CD4-positive, alpha-beta T cell treated with Interleukin-12 subunit alpha and Interleukin-12 subunit beta, for 1 hour (primary cell): Measurements from ENCODE around the gene TOP1.
A peak's percentile ranks its signal among the peaks of the same experiment; 100 is the strongest.

Experiments
- DNase-seq: peaks from one replicate; pipeline ENCODE4 v3.0.0-alpha.2; 2020

The TOP1 gene

DNA sequence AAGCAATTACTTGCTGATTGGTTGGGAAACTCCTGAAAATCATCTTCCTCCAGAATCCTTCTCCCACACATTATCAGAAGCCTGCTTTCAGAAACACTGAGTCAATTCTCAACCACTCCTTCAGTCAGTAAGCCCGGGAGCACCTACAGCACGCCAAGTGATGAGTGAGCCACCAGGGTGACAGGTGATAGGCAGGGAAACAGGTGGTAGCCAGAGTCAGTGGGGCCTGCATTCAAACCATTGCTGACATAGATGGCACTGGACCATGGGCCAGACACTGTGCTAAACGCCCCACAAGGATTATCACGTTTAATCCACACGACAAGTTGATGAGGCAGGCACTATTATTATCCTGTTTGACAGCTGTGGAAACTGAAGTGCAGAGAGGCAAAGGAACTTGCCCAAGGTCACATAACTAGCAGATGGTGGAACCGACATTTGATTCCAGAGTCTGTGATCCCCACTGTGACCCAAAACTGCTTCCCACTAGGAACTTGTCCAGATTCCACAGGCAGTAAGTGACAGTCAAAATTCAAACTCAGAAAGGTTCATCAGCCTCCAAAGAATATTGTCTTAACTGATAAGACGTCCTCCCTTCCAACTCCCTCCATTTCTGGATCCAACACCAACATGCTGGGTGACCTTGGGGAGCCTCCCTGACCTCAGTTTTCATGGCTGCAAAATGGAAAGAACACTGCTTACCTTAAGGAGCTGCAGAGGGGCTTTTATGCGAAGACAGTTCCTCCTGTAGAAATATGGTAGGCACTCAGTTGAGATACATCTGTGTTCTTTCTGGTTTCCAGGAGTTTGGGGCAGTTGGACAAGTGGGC, 23.9 kb upstream of the TOP1 start:
- no peak for DNase-seq

DNA sequence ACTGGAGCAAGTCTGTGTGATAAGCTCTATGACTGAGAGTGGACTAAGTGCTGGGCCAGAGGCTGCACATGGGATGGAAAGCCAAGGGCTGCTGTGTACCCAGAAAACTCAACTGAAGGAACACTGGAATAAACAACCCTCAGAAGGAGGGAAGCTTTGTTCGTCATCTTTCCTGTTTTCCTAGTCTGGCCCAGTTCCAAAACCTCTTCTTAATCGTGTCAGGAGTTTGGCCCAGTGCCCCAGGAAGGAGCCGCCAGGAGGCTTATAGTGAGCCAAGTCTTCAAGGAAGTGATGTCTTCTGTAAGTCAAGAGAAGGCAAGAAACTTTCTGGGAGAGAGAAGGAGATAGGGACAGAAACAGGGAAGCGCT, 23.3 kb upstream of the TOP1 start:
- DNase-seq: no peak

DNA sequence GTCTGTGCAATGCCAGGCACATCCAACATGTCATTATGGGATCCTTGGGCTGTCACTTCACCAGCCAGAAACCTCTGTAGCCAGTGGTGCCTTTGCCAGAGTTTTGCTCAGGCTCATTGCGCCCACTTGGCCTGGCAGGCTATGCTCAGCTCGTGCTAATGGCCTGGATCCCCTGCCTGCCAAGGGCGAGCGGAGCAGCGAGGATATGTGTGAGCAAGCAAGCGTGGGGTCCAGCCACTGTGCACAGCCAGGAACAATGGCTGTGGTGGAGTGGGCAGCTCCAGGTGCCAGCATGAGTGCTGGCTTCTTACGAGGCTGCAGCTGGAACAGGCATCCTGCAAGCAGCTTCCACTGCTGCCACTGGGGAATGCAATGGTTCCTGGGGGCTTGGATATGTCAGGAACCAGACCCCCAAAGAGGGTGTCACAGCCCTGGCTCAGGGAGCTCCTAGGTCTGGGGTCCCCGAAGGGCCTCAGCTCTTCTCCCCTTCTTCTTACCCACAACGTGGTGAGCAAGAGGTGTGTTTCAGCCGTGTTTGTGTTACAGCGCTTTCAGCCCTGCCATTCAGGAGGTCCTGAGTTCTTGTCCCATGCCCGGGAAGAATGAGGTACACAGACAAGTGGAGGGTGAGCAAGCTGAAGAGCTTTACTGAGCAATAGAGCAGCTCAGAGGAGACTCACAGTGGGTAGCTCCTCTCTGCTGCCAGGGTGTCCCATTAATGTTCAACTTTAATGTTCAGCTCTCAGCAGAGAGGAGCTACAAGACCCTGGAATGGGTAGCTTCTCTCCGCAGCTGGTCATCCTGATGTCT, 22.3 kb upstream of the TOP1 start:
- DNase-seq: no peak

DNA sequence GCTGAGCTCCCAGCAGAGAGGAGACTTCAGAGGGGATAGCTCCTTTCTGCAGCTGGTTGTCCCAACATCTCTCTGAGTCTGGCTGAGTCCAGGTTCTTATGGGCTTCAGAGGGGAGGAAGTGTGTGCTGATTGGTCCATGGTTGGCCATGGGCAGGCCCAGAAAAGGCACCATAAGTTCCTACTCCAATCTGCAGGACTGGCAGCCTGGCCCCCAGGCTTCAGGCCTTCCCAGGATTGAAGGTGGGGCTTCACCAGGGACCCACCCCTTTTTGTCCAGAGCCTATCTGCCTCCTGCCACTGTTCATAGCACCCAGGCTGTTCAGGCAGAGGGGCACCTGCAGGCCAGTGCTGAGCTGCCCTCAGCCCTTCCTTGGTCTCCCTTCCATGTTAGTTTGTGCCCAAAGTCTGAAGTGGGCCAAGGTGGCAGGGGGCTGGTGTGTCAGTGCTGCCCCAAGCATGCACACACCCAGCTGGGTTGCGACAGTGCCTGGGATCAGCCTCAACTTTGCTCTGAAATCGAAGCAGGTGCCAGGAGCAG, 21.6 kb upstream of the TOP1 start:
- DNase-seq: no peak

DNA sequence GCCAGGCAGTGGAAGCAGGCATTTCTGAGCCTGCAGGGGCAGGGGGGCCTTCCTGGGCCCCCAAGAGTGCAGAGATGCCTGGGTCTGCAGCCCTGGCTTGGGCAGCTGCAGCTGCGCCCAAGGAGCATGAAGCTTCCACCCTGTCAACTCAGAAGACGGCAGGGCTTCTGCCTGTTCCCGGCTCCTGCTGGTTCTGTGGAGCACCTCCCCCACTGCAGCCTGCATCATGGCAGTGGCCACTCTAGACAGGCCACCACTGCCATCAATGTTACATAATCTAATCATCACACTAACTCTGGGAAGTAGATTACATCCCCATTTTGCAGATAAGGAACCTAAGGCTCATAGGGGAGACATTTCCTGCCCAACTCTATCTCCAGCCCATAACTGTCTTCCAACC, 21.1 kb upstream of the TOP1 start:
- DNase-seq: no peak

DNA sequence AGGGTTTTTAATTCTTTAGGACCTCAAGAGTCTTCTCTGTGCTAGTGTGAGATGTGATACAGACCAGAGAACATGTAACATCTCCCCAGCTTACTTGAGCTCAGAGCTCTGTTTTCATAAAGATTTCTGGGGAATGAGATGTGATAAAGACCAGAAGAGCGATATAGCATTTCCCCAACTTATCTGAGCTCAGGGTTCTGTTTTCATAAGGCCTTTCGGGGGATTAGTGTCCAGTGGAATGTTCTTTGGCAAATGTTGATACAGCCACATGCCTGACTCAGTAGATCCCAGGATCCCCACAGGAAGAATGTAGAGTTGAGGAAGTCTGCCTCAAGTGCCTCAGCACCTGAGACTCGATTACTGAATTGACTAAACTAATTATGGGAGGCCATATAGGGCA, 18.7 kb upstream of the TOP1 start:
- DNase-seq: no peak

DNA sequence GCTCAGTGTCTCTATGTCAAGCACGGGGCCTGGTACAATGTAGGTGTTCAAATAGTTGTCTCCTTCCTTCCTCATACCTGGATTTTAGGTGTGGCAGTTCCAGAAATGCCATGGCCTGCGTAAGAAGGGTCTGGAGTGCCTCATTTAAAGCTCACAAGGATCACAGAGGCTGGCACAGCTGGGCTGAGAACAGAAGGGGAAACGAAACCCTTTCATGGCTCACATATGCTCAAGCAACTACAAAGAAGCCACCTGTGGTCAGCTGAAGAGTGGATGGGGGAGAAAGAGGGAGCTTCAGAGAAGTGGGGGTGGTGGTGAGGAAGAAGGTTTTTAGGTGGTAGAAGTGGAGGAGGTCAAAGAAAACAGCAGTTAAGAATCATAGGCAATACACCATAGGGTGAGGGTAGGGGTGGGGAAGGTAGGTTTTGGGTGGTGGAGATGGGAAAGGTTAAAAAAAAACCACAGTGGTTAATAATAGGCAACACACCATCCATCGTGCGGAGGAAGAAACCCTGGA, 17.0 kb upstream of the TOP1 start:
- DNase-seq: no peak

DNA sequence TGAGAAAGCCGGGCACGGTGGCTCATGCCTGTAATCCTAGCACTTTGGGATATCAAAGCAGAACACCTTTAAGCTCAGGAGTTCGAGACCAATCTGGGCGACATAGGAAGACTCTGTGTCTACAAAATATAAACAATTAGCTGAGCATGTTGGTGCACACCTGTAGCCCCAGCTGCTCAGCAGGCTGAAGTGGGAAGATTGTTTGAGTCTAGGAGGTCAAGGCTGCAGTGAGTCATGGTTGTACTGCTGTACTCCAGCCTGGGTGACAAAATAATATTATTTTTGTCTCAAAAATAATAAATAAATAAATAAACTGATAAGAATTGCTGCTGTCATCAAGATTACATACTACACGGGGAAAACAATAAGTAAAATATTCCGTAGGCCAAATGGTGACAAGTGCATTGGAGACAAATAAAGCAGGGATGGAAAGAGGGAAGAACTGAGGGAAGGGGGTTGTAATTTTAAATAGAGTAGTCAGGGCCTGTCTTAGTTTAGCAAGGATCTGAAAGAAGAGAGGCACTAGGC, 14.0 kb upstream of the TOP1 start:
- DNase-seq: no peak

DNA sequence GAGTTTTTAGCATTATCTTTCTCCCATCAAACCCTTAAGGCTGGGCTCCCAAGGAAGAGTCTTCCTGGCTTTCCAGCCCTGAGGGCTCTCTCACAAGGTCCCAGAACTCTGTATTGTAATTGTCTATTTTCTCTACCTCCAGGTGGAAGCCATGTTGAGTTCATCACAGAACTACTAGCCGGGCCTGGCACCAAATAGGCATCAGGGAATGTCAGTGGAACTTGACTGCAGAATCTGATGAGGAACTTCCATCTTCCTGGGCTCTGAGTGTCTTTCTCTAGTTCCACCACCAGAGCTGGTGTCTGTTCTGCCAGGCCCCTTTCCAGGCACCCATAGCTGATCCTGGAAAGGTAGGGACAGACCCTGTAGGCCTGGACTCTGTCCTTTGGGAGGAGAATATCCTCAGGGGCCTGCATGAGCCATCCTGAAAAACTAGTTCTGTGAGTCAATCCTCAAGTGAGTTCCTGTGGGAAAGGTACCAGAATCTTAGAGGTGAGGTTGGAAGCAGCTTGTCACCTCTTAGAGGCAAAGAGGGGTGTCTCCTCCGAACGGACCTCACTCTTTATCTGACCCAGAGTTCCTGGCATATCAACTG, 11.1 kb upstream of the TOP1 start:
- no peak for DNase-seq

DNA sequence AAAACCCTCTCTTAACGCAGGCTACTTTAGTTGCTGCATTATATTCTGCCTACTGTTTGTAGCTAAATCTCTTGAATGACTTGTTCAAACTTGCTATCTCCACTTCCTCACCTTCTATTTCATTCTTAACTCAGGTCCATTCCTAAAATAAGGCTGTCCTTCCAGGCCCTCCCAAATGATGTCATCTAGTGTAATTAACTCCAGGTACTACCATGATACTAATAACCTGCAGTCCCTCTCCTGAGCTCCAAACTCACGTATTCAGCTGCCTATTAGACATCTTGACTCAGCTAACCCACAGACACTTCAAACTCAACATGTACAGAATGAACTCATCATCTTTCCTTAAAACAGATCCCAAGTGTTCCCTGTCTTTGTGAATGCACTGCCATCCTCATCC, 10.5 kb upstream of the TOP1 start:
- no peak for DNase-seq

DNA sequence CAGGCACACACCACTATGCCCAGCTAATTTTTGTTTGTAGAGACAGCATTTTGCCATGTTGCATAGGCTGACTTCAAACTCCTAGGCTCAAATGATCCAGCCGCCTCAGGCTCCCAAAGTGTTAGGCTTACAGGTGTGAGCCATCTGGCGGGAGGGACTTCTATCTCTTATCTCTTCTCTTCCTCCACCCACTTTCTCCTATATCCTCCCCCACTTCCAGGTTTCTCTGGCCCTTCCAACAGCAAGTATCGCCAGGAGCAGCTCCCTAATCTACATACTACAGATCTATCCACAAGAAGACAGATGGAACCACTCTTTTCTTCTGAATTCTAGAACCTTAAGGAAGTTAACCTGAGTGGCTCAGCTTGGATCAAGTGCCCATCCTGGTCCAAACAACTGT, 5.1 kb upstream of the TOP1 start:
- no peak for DNase-seq

DNA sequence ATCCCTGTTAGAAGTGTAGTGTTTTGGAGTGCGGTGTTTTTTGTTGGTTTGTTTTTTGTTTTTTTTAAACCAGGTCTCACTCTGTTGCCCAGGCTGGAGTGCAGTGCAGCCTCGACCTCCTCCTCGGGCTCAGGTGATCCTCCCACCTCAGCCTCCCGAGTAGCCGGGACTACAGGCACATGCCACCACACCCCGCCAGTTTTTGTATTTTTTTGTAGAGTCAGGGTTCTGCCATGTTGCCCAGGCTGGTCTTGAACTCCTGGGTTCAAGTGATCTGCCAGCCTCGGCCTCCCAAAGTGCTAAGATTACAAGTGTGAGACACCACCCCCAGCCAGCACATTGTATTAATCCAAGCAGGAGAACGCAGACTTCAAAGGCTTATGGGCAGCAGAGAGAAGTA, 1.3 kb upstream of the TOP1 start:
- no peak for DNase-seq

DNA sequence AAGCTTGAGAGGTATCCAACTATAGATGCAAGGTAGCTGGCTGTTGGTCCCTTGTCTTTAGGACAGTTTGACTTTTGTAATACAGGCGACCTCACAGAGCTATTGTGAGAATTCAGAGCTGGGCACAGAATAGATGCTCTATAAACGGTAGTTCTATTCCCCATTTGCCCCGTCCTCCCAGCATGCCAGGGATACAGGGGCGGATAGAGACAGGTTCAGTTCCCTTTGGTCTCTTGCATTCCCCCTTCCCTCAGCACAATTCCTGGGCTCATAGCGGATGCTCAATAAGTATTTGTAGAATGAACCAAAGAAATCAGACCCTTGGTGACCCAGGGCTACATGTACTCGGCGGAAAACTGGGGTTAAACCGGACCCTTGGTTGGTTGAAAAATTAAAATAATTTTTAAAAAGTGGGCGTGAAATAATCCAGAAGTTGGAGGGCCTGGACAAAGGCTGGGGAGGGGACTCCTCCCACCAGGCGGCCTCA, 707 bp upstream of the TOP1 start:
- DNase-seq: no peak

DNA sequence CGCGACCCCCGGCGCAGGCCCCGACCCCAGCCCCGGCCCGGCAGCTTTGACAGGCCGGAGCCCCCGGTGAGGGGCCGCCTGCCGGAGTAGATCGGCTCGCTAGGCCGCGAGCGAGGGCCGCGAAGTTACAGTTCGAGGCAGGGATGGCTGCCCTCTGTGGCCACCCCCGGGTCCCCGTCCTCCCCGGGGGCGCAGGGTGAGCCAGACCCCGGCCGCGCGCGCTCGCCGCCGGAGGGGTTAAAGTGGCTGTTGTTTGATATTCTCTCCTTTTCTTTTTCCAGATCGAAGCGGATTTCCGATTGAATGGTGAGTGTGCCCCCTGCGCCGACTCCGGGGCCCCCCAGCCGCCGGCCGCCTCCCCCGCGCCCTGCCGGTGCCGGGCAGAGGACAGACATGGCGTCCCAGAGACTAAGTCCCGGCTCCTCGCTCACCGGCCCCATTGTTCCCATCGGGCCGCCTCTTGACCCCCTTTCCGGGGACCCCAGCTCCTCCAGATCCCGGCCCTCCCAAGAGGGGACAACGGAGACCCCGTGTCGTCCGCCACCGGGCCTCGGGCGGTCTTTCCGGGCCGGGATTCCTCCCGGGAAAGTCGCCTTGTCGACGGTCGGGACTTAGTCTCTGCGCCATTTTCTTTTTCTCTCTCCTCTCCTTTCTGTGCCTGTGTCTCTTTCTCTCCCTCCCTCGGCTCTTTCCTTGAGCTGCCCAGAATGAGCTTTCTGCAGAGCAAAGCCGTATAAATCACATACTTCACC, 704 bp downstream of the TOP1 start:
- DNase-seq: peak; percentile 36

DNA sequence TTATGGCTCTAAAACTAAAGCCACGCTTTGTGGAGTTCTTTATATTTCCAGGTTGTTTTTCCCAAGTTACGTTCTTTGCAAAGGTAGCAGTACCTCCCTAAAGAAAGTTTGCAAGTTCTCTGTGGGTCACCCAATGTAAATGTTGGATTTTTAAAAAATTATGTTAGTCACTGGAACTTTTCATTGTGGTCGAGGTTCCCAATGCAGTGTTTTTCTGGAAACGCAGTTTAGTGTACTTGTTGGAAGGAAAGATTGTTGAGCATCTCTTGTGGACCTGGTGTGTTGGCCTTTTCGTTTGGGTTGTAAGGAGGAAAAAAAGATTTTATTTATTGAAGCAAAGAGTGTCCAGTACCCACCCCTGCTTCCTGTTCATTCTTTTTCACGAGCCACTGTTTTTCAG, 1.4 kb downstream of the TOP1 start:
- no peak for DNase-seq

DNA sequence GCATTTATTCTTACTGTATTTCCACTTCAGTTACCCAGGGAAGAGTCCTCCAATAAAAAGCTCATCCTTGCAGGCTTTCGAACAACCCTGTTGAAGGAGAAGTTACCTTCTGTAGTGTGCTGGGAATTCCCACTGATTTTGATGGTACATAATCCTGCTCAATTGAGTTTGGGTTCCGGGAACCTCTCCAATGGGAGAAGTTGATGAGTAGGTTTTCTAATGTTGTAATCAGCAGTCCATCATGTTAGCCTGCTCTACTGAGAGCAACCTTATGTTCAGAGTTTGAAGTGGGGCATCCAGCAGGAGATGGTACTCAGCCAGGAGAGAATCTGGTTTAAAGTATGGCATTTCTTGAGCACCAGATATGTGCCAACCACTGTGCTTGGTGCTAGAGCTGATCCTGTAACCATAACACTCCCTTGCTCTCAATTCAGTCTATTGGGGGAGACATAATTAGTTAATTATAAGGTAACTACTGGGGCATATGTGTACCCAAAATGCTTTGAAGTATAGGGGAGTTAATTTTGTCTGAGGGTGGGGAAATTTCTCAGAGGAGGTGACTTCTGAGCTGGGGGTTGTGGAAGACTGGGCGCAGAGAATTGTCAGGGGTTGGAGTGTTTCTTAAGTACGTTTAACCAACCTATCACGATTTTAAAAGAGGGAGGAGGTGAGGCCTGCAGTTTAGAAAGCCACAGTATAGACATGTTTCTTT, 2.1 kb downstream of the TOP1 start:
- DNase-seq: no peak

DNA sequence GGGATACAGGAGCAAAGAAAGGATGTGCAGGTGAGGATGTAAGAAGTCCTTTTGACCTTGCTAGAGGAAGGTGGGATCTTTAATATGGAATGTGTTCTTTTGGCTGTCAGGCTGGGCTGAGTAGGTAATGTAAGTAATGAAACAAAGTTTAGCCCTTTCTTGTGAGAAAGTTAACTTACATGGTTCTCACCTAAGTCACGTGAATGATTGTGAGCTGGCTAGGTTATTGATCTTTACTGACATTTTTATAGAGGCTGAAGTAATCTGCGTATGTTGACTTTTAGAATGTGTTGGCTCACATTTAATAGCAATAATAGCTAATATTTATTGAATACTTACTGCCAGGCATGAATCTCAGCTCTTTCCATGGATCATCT, 2.6 kb downstream of the TOP1 start:
- DNase-seq: no peak

DNA sequence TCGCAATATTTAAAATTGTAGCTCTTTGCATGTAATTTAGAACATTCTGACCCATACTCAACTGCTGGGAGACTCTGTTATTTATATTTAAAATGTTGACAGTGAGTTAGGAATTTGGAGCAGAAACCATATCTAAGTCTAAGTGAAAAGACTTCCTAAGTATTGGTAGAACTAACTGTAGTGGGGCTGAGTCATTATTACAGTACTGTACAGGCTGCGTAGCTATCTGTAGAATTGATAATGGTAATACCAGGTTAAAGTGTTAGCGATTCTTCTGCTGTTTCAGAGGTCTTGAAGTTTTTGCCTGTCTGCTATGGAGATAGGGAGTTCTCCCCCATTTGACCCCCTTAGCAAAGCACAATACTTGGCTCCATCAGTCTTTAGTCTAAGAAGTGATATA, 3.6 kb downstream of the TOP1 start:
- DNase-seq: no peak

DNA sequence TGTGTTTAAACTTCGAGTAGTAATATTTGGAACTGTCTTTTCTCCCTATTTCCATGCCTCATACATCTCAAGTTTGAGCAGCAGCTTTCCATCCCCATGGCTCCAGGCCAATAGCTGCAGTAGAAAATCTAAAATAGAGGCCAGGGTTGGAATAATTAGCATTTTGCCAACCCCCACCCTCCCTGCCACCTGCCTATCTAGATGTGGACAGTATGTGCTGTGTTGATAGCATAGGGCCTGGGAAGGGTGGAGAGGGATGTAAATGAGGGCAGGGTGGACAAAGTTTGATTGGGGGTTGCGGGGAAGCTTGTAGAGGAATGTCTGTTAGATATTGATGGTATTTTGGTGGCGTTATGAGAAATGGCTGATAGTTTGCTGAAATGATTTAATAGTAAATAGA, 5.6 kb downstream of the TOP1 start:
- no peak for DNase-seq

DNA sequence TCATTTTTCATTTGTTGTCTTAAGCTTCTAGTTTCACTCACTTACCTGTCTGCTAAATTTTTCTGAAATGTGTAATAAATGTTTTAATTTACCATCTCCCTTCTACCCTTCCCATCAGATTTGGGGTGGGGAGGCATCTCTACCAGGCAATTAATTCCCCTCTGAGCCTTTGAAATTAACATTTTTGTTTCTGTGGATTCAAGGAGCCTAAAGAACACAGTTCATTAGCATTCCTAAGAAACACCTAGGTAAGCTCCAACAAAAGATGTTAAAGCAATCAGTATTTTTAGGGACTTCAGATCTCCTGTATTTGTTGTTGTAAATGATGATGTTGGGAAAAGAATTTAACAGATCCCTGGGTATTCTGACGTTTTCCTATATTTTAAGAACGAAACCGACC, 6.6 kb downstream of the TOP1 start:
- DNase-seq: no peak

DNA sequence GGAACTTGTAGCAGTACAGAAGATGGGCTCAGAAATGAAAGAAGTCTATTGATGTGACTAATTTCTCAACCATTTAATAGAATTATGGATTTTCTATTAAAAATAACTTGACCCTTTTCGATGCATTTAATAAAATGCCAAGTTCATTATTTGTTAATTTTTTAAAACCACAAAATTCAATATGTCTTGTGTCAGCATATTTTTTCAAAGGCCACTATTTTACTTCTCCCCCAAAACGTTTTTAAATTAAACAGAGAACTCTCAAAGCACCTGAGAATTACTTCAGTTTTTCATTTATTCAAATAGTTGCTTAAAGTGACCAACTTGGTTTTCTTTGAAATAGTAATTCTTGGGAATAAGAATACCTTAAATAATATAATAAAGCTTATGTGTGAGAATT, 8.6 kb downstream of the TOP1 start:
- DNase-seq: no peak
